ENCODE measurements around the gene PWP1.

- TF ChIP-seq POLR2A (IDR thresholded peaks at IDR 0.05) (no peak), CTCF (IDR thresholded peaks at IDR 0.05) (no peak)
These were observed 30.2 kb downstream of the PWP1 start for GRCh38 chr12:107715780-107716179.
